Inflammatory macrophage (primary cell): ENCODE results near the gene TENM3.
"Not testable (repeated sequence)": the region's sequence is repeated elsewhere in the genome, so short reads cannot be mapped to it uniquely, and the experiment has no call there.

ENCODE experiments used
- DNase-seq, 2 donors: peaks; one replicate each; pipeline ENCODE4 v3.0.0-alpha.2; 2020 to 2022

The TENM3 gene

GRCh38 chr4:182343453-182343852 is 100.3 kb downstream of the TENM3 start:
- no peak for DNase-seq

- no peak for DNase-seq
Measured at GRCh38 chr4:182344968-182345367, 101.8 kb downstream of the TENM3 start.

GRCh38 chr4:182346250-182346649 is 103.0 kb downstream of the TENM3 start:
- DNase-seq = no peak

- DNase-seq = no peak
Measured at GRCh38 chr4:182346675-182347375, 103.6 kb downstream of the TENM3 start.

GRCh38 chr4:182348779-182349326 is 105.7 kb downstream of the TENM3 start:
- no peak for DNase-seq

- no peak for DNase-seq
Measured at GRCh38 chr4:182350041-182350440, 106.8 kb downstream of the TENM3 start.

- DNase-seq = no peak
Measured at GRCh38 chr4:182351485-182351884, 108.3 kb downstream of the TENM3 start.

- no peak for DNase-seq
Measured at GRCh38 chr4:182354106-182354505, 110.9 kb downstream of the TENM3 start.

GRCh38 chr4:182354867-182355266 is 111.7 kb downstream of the TENM3 start:
- DNase-seq = no peak

GRCh38 chr4:182367153-182367552 is 124.0 kb downstream of the TENM3 start:
- DNase-seq = no peak

- no peak for DNase-seq
Measured at GRCh38 chr4:182369211-182369610, 126.0 kb downstream of the TENM3 start.

GRCh38 chr4:182370491-182370890 is 127.3 kb downstream of the TENM3 start:
- DNase-seq = no peak

GRCh38 chr4:182380771-182381181 is 137.6 kb downstream of the TENM3 start:
- DNase-seq = no peak

GRCh38 chr4:182382941-182383340 is 139.7 kb downstream of the TENM3 start:
- no peak for DNase-seq

- no peak for DNase-seq
Measured at GRCh38 chr4:182384631-182385091, 141.5 kb downstream of the TENM3 start.

- no peak for DNase-seq
Measured at GRCh38 chr4:182385897-182386296, 142.7 kb downstream of the TENM3 start.

- DNase-seq = not testable (repeated sequence)
Measured at GRCh38 chr4:182386576-182386975, 143.4 kb downstream of the TENM3 start.

- no peak for DNase-seq
Measured at GRCh38 chr4:182391111-182391684, 148.0 kb downstream of the TENM3 start.

GRCh38 chr4:182394181-182394580 is 151.0 kb downstream of the TENM3 start:
- no peak for DNase-seq

- no peak for DNase-seq
Measured at GRCh38 chr4:182400081-182400480, 156.9 kb downstream of the TENM3 start.

GRCh38 chr4:182400790-182401189 is 157.6 kb downstream of the TENM3 start:
- DNase-seq = no peak

GRCh38 chr4:182404376-182404775 is 161.2 kb downstream of the TENM3 start:
- no peak for DNase-seq

- no peak for DNase-seq
Measured at GRCh38 chr4:182405087-182405486, 161.9 kb downstream of the TENM3 start.

- no peak for DNase-seq
Measured at GRCh38 chr4:182409271-182409670, 166.1 kb downstream of the TENM3 start.
